ENCODE measurements around the gene BNC2.

DNA sequence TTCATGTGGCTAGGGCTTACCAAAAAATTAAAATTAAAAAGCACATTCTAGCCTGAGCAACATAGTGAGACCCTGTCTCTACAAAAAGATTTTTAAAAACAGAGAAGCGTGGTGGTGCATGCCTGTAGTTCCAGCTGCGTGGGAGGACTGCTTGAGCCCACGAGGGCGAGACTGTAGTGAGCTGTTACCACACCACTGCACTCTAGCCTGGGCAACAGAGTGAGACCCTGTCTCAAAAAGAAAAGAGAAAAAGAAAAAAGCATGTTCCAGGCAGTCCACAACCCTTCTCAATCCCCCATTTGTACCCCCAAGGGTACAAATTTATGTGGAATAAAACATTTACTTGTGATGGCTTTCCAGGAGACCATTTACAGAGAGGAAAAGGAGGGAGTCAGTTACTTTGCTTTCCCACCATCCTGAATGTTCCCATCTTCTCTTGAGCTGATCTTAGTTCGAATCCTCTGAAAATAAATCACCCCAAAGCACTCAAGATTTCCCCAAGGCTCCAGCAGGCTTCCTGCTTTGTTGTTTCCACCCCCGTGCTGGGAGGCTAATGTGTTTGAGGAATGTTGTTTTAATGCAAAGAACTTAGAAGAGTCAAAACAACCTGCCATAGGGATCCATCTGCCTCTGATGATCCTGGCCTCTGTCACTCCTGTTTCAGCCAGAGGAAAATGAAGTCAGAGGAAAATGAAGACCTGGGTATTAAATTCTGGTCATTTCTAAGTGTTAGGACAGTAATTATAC lies 384.7 kb downstream of the BNC2 start:
- no peak for TF ChIP-seq EZH2 (IDR thresholded peaks at IDR 0.05; ENCODE audit: insufficient read depth, poor library complexity, severe bottlenecking)
- no peak for TF ChIP-seq EZH2phosphoT487 (IDR thresholded peaks at IDR 0.05; ENCODE audit: insufficient read depth, low read depth)

All from GM23248 (cell line).